B cell (primary cell): ENCODE results near the gene STK24.

ENCODE experiments used
- EZH2 ChIP-seq: IDR thresholded peaks from 2 replicates; pipeline ENCODE4 v1.6.1; 2012; ENCODE audit warnings: borderline replicate concordance, low read depth, mild to moderate bottlenecking, moderate library complexity, low read length; ENCODE audit not compliant: insufficient read depth, poor library complexity, severe bottlenecking
- TF ChIP-seq, protein P1 (sequence below): fragments of 200-600 bp; IDR thresholded peaks from one replicate; pipeline ENCODE4 v1.8.0; 2022; ENCODE audit warnings: antibody characterized with exemption, mild to moderate bottlenecking

DNA sequence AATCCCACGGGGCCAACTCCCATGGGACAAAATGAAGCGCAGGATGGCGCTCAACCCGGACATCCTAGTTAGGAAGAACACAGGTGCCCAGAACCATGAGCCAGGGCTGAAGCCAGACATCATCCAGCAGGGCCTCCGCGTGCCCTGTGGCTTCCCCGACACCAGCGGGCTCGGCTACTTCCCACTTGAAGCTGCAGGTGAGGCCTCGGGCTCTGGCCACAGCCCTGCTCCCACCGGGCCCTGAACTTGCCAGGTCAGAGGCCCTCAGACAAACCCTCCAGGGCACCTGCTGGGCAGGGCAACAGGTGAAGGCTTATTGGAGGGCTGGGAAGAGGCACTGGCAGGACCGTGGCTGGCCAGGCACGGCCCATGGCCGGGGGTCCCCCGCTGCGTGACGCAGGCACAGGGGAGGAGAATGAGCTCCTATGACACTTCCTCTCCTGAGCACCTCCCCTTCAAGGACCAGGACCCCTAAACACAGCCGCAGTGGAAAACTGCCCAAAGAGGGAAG, 117.7 kb downstream of the STK24 start:
- TF ChIP-seq, protein P1, sequence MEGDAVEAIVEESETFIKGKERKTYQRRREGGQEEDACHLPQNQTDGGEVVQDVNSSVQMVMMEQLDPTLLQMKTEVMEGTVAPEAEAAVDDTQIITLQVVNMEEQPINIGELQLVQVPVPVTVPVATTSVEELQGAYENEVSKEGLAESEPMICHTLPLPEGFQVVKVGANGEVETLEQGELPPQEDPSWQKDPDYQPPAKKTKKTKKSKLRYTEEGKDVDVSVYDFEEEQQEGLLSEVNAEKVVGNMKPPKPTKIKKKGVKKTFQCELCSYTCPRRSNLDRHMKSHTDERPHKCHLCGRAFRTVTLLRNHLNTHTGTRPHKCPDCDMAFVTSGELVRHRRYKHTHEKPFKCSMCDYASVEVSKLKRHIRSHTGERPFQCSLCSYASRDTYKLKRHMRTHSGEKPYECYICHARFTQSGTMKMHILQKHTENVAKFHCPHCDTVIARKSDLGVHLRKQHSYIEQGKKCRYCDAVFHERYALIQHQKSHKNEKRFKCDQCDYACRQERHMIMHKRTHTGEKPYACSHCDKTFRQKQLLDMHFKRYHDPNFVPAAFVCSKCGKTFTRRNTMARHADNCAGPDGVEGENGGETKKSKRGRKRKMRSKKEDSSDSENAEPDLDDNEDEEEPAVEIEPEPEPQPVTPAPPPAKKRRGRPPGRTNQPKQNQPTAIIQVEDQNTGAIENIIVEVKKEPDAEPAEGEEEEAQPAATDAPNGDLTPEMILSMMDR, result no peak
- no peak for TF ChIP-seq EZH2
